ENCODE data around the gene TMCO1. TPM values are rescaled to one million over a fixed set of nuclear protein-coding genes. Genes with fewer than 3 reads are reported as not detected.

TMCO1 gene
- total RNA-seq, 1 experiment from 2014 or later = 70.1 TPM

- Histone ChIP-seq H4K5ac (ENCODE audit: insufficient read length, low read depth, low read length) (no peak overlapping the region), H3K14ac (ENCODE audit: insufficient read depth, low read length) (no peak overlapping the region), H3K4me2 (ENCODE audit: insufficient read depth, insufficient read length, low read length) (no peak overlapping the region), H2BK15ac (ENCODE audit: low read depth, low read length) (no peak overlapping the region), H3K23me2 (ENCODE audit: insufficient read length, low read depth, low read length, poor library complexity, severe bottlenecking) (no peaks in the 10 kb centered on the region), H2BK12ac (ENCODE audit: insufficient read length, low read depth, low read length) (no peak overlapping the region), H3K9me3 (ENCODE audit: control insufficient read depth, low read depth, low read length) (no peaks in the 10 kb centered on the region), H3T11ph (ENCODE audit: low read length) (no peak overlapping the region), H3K79me1 (ENCODE audit: insufficient read depth, low read depth, low read length, poor library complexity, severe bottlenecking) (no peaks in the 10 kb centered on the region), H3K27ac (ENCODE audit: insufficient read length, low read depth, low read length) (no peak overlapping the region), H4K8ac (replicated peaks; ENCODE audit: insufficient read length, low read depth, low read length) (no peak overlapping the region), H2AFZ (ENCODE audit: low read length) (no peak overlapping the region), H4K91ac (ENCODE audit: insufficient read length, low read depth, low read length) (no peak overlapping the region), H2BK120ac (ENCODE audit: low read depth, low read length, poor library complexity, severe bottlenecking) (no peak overlapping the region), H3K27me3 (ENCODE audit: insufficient read depth, low read length) (no peaks in the 10 kb centered on the region), H3K79me2 (ENCODE audit: insufficient read depth, low read length) (no peaks in the 10 kb centered on the region; the same call in 1 of the 2 replicates), H4K20me1 (ENCODE audit: control insufficient read depth, insufficient read depth, insufficient read length) (no peaks in the 10 kb centered on the region), H3K23ac (ENCODE audit: insufficient read length, low read depth, low read length) (no peak overlapping the region), H3K9ac (ENCODE audit: extremely low read depth, insufficient read length, low read length) (no peak overlapping the region), H3K56ac (ENCODE audit: insufficient read length, low read depth, low read length) (no peak overlapping the region), H3K18ac (ENCODE audit: insufficient read length, low read depth, low read length) (no peak overlapping the region), H3K4ac (ENCODE audit: low read depth, low read length) (no peak overlapping the region), H2BK20ac (ENCODE audit: low read depth, low read length, poor library complexity, severe bottlenecking) (no peak overlapping the region), H2AK5ac (ENCODE audit: insufficient read length, low read length) (no peak overlapping the region), H2BK5ac (ENCODE audit: insufficient read length, low read length) (no peak overlapping the region), H3K4me1 (ENCODE audit: insufficient read depth, low read length) (no peaks in the 10 kb centered on the region)
- no peak overlapping the region for H3K27ac Mint-ChIP-seq
- no peak for DNase-seq
- TF ChIP-seq, protein P1, sequence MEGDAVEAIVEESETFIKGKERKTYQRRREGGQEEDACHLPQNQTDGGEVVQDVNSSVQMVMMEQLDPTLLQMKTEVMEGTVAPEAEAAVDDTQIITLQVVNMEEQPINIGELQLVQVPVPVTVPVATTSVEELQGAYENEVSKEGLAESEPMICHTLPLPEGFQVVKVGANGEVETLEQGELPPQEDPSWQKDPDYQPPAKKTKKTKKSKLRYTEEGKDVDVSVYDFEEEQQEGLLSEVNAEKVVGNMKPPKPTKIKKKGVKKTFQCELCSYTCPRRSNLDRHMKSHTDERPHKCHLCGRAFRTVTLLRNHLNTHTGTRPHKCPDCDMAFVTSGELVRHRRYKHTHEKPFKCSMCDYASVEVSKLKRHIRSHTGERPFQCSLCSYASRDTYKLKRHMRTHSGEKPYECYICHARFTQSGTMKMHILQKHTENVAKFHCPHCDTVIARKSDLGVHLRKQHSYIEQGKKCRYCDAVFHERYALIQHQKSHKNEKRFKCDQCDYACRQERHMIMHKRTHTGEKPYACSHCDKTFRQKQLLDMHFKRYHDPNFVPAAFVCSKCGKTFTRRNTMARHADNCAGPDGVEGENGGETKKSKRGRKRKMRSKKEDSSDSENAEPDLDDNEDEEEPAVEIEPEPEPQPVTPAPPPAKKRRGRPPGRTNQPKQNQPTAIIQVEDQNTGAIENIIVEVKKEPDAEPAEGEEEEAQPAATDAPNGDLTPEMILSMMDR (conservative IDR thresholded peaks at IDR 0.05) = no peak
- no peaks in the 10 kb centered on the region for H3K27me3 Mint-ChIP-seq (ENCODE audit: low read depth)
- peaks cover 0 to 26% (median 9%) of the 10 kb centered on the region in 3 experiments; a peak in 5 of 7 replicates for H3K36me3 Mint-ChIP-seq (ENCODE audit: insufficient read depth in 1 of 3, low read depth in 3 of 3)
- H3K4me1 Mint-ChIP-seq = no peaks in the 10 kb centered on the region
- H3K4me3 Mint-ChIP-seq = no peak overlapping the region
- no peaks in the 10 kb centered on the region for H3K9me3 Mint-ChIP-seq
Observed at GRCh38 chr1:165753934-165754333, 14.7 kb downstream of the TMCO1 start.
